GM18868 (cell line): ENCODE measurements around the gene FGF18.
"Not testable (repeated sequence)": the region's sequence is repeated elsewhere in the genome, so short reads cannot be mapped to it uniquely, and the experiment has no call there.

Experiments used
- ATAC-seq: cut with Tn5 transposase; IDR thresholded peaks from one replicate; pipeline ENCODE4 v1.9.1; 2021; ENCODE audit warnings: mild to moderate bottlenecking, moderate library complexity; ENCODE audit not compliant: unreplicated experiment

FGF18 gene, protein sequence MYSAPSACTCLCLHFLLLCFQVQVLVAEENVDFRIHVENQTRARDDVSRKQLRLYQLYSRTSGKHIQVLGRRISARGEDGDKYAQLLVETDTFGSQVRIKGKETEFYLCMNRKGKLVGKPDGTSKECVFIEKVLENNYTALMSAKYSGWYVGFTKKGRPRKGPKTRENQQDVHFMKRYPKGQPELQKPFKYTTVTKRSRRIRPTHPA

DNA sequence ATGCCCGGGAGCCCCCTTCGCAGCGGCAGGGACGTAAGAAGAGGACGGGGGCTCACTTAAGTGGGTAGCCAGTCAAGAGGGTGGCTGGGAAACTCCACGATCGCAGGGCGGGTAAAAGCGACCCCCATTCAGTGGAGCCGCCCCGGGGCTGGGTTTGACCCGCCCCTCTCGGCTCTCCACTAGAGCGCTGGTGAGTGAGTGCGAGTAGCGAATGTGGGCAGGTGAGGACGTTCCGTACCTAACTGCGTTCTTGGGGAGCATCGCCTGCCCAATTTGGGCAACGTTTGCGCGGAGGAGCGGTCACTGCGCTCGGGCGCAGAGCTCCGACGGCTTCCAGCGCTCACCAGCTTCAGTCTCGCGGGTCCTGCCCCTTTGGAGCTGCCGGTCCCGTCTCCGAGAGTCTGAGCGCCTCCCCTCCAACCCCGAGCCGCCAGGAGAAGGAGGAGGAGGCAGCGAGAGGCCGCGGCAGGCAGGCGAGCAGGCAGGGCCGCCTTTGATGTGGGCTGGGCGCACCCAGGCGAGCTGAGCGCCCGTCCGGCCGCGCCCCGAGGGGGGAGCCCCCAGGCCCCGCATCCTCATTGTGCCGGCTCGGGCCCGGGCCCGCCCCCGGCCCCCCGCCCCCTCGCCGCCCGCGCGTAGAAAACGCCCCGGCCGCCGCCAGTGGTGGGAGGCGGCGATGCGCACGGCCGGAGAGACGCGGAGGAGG, at the start of gene FGF18:
FGF18 (plus strand) TSS at position 666 of the 706 bp plus-strand sequence. CDS start 553 bp downstream, outside the sequence.
- ATAC-seq = peak; percentile 47

DNA sequence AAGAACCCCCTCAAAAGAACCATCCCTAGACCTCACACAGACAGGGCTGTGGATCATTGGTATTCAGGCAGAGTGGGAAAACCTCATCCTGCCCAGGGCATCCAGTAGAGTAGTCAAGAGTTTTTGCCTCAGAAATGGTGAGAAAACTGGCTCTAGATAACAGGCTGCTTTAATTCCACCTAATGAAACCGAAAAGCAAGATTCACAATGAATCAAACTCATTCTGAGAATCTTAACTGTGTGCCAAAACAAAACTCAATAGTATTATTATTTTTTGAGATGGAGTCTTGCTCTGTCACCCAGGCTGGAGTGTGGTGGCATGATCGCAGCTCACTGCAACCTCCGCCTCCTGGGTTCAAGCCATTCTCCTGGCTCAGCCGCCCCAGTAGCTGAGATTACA, 49.5 kb upstream of the FGF18 start:
- no peak for ATAC-seq

DNA sequence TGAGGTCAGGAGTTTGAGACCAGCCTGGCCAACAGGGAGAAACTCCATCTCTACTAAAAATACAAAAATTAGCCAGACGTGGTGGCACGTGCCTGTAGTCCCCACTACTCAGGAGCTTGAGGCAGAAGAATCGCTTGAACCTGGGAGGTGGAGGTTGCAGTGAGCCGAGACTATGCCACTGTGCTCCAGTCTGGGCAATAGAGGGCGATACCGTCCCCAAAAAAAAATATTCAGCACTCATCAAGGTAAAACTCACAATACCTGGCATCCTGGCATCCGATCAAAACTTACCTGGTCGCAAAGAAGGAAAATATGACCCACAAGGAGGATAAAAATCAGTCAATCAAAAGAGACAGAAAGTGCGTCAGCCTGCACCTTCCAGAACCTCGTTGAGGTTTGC, 48.6 kb upstream of the FGF18 start:
- not testable (repeated sequence) for ATAC-seq

DNA sequence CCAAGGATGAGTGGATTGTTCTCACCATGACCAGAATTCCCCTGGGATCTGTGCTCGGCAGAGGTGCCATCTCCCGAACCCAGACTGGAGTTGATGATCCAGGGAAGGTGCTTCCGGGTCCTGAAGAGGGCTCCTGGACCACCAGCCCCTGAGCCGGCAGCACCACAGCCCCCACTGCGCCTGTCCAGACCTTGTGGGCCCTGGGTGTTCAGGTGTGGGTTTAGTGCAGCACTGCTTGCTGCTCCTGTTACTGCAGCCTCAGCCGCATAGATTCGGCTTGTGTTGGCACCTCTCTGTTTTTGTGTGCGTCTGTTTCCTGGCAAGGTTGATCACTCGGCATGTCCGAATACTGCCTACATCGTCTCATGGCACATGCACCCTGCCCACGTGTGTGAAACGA, 48.1 kb upstream of the FGF18 start:
- ATAC-seq = no peak

DNA sequence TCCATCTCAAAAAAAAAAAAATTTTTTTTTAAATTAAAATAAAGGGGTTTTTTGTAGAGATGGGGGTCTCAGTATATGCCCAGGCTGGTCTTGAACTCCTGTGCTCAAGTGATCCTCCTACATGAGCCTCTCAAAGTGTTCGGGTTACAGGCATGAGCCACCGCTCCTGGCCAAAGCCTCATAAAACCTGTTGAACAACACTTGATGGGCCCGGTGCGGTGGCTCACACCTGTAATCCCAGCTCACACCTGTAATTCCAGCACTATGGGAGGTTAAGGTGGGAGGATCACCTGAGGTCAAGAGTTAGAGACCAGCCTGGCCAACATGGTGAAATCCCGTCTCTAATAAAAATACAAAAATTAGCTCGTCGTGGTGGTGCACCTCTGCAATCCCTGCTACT, 39.5 kb upstream of the FGF18 start:
- ATAC-seq = no peak

DNA sequence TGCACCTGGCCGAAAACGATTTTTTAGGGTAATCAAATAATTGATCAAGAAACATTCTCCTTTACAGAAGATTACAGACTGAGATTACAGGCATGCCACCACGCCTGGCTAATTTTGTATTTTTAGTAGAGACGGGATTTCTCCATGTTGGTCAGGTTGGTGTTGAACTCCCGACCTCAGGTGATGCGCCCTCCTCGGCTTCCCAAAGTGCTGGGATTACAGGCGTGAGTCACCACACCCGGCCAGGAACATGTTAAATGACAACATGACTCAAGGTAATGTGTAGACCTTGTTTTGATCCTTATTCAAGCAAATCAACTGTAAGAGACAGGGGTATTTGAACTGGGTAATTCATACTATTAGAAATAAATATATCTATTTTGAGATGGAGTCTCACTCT, 35.0 kb upstream of the FGF18 start:
- ATAC-seq = not testable (repeated sequence)

DNA sequence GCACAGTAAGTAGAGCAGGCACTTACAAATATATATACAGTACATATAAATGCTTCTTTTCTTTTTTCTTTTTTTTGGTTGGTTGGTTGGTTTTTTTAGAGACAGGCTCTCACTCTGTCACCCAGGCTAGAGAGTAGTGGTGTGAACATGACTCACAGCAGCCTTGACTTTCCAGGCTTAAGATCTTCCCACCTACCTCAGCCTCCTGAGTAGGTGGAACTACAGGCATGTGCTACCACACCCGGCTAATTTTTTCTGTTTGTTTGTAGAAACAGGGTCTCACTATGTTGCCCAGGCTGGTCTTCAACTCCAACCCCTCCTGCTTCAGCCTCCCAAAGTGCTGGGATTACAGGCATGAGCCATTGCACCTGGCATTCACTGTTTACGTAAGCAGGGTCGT, 34.4 kb upstream of the FGF18 start:
- not testable (repeated sequence) for ATAC-seq

DNA sequence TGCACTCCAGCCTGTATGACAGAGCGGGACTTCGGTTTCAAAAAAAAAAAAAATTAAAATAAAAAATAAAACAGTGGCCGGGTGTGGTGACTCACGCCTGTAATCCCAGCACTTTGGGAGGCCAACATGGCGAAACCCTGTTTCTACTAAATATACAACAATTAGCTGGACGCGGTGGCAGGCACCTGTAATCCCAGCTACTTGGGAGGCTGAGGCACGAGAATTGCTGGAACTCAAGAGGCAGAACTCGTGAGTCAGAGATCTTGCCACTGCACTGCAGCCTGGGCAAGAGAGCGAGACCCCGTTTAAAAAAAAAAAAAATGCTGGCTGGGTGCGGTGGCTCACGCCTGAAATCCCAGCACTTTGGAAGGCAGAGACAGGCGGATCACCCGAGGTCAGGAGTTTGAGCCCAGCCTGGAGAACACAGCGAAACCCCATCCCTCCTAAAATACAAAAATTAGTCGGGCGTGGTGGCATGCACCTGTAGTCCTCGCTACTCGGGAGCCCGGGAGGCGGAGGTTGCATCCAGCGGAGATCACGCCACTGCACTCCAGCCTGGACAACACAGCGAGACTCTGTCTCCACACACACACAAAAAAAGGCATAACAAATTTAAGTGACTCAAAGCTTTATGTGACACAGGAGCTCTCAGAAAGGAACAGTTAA, 33.3 kb upstream of the FGF18 start:
- no peak for ATAC-seq

DNA sequence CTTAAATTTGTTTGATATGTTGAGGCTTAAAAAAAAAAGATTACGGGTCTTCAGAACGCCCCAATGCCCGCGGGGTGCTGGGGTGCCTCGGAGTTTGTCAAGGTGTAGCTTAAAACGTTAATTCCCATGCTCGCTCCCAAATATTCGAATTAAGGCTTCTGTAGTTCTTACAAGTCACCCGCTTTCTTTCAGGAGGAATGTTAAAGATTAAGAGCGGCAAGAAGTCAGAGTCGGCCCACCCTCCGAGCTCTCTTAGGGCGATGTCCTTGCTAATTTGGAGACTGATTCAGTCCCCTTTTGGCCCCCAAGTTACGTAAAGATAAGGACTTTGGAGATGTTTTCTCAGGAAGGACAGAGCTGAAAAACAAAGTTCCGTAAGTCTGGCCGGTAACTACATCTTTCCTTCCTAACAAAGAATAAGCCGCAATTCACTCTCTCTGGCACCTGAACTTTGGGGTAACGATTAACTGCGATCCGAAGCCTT, 32.5 kb upstream of the FGF18 start:
- no peak for ATAC-seq

DNA sequence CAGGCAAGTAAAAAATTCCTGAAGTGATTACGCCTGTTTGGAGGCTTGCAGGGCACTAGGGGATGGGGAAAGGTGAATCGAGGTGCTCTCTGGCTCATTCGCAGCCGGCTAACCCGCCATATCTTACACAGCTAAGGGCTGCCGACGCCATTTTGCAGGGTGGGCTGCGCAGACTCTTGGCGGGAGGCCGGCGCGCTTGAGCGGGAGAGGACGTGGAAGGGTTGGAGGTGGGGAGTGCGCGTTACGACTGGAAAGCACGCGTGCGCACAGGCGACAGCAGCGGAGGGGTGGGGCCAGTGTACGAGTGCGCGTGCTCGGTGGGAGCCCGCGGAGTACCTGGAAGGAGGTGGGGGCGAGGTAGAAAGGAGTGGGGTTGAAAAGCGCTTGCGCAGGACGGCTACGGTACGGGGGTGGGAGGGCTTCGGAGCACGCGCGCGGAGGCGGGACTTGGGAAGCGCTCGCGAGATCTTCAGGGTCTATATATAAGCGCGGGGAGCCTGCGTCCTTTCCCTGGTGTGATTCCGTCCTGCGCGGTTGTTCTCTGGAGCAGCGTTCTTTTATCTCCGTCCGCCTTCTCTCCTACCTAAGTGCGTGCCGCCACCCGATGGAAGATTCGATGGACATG, 32.0 kb upstream of the FGF18 start, which contains the start of gene NPM1:
NPM1 (plus strand) TSS at position 505 of the 625 bp plus-strand sequence; CDS start at position 605, 100 bp downstream.
- ATAC-seq = peak; percentile 85

DNA sequence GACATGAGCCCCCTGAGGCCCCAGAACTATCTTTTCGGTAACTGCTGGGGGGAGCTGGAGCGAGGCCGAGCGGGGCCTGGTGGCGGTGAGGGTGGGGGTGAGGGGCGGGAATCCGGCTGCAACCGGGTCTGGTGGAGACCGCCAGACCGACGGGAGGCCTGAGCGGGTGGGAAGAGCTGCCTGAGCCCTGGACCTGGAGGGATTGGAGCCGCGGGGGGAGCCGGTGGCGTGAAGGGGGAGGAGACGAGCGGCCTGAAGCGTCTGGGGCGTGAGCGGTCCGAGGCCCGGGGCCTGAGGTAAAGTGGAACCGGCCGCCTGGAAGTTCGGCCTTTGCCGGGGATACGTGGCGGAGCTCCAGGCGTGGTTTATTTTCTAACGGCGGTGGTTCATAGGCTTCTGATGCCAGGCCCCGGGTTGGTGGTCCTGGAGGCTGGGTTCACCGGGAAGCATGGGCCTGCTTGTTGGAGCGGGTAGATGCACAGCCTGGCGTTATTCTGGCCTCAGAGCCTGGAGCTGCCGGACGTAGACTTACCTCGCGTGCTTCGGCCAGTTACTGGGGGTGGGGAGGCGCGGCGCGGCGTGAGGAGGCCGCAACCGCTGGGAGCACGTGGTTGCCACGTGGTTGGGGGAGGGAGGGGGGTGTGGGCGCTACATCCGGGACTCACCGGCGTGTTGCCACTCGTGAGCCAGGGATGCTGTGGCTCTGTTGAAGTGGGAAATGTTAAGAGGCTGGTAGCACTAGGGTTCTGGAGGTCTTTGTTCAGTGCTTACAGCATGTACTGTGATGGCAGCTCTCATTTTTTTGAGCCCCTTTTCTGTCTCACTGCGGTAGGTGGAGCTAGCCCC, 31.3 kb upstream of the FGF18 start:
- ATAC-seq = peak; percentile 44

DNA sequence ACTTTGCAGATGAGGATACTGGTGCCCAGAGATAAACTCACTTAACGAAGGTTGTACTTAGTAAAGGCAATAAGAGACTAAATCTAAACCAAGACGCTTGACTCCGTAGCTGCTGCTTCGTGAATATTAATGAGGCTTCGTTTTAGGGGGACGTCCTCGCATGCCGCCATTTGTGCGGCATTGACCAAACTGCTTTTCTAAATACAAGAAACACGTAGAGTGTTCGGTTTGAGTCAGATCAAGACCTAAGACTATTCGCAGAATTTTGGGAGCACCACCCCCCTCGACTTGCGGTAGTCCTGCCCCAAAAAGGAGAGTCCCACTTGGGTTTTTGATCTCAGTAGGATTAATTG, 30.7 kb upstream of the FGF18 start:
- no peak for ATAC-seq

DNA sequence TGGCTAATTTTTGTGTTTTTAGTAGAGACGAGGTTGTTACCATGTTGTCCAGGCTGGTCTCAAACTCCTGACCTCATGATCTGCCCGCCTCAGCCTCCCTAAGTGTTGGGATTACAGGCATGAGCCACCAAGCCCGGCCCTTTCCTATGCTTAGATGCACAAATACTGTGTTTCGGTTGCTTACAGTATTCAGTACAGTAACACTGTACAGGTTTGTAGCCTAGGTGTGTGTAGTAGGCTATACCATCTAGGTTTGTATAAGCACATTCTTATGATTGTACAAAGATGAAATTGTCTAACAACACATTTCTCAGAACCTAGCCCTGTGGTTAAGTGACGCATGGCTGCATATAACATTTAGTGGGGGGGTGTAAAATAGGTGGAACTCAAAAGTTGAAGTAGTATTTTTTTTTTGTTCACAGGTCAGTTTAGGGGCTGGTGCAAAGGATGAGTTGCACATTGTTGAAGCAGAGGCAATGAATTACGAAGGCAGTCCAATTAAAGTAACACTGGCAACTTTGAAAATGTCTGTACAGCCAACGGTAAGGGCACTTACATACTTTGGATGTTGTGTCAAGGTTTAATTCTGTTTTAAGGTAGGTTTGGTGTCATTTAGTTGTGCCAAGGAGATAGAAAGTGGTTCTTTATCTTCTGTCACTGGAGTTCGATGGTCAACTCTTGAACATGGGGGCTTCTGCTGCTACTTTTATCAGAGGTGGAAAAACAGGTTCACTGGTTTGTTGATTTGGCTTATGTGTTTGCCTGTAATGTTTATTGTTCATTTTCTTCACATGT, 28.4 kb upstream of the FGF18 start:
- no peak for ATAC-seq

DNA sequence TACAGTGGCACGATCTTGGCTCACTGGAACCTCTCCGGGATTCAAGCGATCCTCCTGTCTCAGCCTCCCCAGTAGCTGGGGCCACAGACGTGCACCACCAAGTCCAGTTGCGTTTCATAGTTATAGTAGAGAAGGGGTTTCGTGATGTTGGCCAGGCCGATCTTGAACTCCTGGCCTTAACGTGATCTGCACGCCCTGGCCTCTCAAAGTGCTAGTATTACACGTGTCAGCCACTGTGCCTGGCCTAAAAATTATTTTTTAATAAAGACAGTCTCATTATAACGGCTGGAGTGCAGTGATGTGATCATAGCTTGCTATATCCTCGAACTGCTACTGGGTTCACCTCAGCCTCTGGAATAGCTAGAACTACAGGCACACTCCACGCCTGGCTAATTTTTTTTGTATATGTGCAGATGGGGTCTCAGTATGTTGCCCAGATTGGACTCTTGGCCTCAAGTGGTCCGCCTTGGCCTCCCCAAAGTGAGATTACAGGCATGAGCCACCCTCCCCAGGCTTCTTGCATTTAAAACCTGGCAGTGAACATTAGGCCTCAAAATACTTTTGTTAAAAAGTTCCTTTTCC, 27.4 kb upstream of the FGF18 start:
- ATAC-seq = no peak

DNA sequence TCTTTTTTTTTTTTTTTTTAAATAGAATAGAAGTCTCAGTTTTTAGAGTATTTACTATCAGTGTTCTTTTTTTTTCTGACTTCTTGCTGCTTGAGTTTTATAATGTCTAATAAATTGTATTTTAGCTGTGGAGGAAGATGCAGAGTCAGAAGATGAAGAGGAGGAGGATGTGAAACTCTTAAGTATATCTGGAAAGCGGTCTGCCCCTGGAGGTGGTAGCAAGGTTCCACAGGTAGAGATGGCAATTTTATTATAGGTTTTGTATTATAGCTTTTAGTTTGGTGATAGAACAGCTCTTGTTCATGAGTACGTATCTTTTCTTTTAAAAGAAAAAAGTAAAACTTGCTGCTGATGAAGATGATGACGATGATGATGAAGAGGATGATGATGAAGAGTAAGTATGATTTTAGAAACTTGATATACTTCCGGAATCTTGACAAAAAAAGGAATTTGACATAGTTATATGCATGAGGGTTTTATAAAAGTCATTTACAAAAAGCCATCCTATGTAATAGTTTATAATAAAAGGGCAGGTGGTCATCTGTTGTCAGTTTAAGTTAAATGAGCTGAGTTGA, 26.8 kb upstream of the FGF18 start:
- ATAC-seq = no peak

DNA sequence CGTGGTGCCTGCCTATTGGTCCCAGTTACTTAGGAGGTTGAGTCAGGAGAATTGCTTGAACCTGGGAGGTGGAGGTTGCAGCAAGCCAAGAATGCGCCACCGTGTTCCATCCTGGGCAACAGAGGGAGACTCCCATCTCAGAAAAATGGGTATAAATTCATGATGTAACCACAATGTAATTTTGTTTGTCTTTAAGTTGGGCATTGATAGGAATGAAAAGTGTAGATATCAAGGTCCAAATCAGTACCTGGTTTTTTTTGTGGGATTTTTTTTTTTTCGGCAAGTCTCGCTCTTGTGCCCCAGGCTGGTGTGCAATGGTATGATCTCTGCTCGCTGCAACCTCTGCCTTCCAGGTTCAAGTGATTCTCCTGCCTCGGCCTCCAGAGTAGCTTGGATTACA, 24.4 kb upstream of the FGF18 start:
- no peak for ATAC-seq

DNA sequence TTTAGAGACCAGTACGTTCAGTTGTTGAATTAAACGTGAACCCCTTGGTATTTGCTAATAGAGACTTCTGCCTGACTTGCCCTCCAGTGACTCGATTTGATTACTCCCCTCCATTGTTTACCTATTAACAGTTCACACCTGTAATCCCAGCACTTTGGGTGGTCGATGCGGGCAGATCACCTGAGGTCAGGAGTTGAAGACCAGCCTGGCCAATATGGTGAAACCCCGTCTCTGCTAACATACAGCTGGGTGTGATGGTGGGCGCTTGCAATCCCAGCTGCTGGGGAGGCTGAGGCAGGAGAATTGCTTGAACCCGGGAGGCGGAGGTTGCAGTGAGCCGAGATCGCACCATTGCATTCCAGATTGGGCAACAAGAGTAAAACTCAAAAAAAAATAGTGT, 22.9 kb upstream of the FGF18 start:
- not testable (repeated sequence) for ATAC-seq

DNA sequence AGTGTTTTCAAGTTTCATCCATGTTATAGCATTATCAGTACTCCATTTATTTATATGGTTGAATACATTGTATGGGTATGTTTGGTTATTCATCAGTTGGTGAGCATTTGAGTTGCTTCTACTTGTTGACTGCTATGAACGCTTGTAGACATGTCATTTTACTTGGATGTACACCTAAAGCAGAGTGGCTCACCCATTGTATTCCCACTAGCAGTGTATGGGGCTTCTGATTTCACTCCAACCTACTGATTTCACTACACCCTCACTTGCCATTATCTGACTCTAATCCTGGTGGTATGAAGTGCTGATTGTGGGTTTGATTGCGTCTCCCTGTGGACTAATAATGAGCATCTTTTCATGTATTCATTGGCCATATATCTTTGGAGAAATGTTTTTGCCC, 22.3 kb upstream of the FGF18 start:
- ATAC-seq = no peak

DNA sequence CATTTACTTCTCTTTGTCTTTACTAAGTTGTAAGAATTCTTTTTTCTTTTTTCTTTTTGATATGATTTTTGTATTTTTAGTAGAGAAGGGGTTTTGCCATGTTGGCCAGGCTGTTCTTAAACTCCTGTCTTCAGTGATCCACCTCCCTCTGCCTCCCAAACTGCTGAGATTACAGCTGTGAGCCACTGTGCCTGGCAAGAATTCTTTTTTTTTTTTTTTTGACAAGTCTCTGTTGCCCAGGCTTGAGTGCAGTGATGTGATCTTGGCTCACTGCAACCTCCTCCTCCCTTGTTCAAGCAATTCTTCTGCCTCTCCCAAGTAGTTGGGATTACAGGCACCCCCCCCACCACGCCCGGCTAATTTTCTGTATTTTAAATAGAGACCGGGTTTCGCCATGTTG, 21.8 kb upstream of the FGF18 start:
- ATAC-seq = no peak
